HT1080 (cell line): ENCODE data around the gene ZNF70. TPM values are rescaled to one million over a fixed set of nuclear protein-coding genes. Genes with fewer than 3 reads are reported as not detected.
A peak's percentile ranks its signal among the peaks of the same experiment; 100 is the strongest.

Source experiments
- DNase-seq: peaks from one replicate; pipeline ENCODE4 v3.0.0-alpha.2; 2015; ENCODE audit warnings: low read depth
- total RNA-seq: library from RNA; depleted of rRNA; stranded (reverse); fragments of >200 nt; shearing (Covaris generic); gene quantifications from 2 replicates; pipeline ENCODE4 v1.2.3, GENCODE V29; 2014

ZNF70 gene
- total RNA-seq, 1 experiment from 2014 or later = 4.4 TPM

- no peak for DNase-seq
These were observed 28.8 kb upstream of the ZNF70 start for GRCh38 chr22:23779731-23780130.

DNA sequence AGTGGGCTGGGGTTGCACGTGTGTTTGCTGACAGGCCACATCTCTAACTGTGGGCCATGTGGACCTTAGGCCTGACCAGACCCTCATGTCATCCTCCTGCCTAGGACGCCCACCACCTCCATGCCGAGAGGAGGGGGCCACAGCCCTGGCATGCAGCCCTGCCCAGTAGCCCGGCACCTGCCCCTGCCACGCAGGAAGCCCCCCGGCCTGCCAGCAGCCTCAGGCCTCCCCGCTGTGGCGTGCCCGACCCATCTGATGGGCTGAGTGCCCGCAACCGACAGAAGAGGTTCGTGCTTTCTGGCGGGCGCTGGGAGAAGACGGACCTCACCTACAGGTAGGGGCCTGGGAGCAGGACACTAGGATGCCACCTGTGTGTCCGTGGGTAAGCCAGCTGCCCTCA is 28.2 kb upstream of the ZNF70 start:
- no peak for DNase-seq

- DNase-seq = no peak
These were observed 27.6 kb upstream of the ZNF70 start for GRCh38 chr22:23778577-23778900.

GRCh38 chr22:23777776-23778576 is 27.1 kb upstream of the ZNF70 start:
- no peak for DNase-seq

- no peak for DNase-seq
These were observed 25.0 kb upstream of the ZNF70 start for GRCh38 chr22:23775779-23776375.

- peak; percentile 28 for DNase-seq
These were observed 24.1 kb upstream of the ZNF70 start for GRCh38 chr22:23774922-23775436.

- no peak for DNase-seq
These were observed 23.4 kb upstream of the ZNF70 start for GRCh38 chr22:23774114-23774921.

GRCh38 chr22:23773483-23774113 is 22.7 kb upstream of the ZNF70 start:
- DNase-seq = no peak

DNA sequence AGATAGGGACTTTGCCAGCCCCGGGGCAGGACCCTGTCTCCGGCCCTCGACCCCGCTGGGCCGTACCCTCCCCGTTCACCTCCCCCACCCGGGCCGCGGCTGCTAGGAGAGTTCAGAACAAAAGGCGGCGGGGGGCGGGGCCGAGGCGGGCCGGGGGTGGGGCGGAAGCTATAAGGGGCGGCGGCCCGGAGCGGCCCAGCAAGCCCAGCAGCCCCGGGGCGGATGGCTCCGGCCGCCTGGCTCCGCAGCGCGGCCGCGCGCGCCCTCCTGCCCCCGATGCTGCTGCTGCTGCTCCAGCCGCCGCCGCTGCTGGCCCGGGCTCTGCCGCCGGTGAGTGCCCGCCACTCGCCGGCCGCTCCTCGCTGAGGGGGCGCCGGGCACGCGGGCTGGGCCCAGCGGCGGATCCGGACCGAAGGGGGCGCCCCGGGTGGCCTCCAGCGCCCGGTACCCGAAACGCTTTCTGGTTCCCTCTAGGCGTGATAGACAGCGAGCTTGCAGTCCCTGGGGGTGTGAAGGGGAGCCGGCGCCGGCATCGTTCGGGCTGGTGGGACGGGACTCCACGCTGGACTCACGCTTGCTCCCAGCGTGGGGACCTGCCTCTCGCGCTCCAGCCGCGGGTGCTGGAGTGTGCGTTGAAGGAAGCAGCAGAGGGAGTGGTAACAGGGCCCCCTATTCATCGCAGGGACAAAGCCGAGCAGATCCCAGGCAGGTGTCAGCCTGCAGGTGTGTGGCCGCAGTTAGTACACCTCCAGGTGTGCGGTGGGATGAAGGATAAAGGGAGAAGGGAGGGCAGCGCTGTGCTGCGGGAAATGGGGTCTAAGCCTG is 21.9 kb upstream of the ZNF70 start, which contains the start of gene MMP11:
Gene MMP11, plus strand, starts transcription at position 201 of the 825 bp plus-strand sequence. Its CDS starts 22 bp downstream, at position 223.
- DNase-seq = no peak

- DNase-seq = no peak
These were observed 21.4 kb upstream of the ZNF70 start for GRCh38 chr22:23772315-23772648.

DNA sequence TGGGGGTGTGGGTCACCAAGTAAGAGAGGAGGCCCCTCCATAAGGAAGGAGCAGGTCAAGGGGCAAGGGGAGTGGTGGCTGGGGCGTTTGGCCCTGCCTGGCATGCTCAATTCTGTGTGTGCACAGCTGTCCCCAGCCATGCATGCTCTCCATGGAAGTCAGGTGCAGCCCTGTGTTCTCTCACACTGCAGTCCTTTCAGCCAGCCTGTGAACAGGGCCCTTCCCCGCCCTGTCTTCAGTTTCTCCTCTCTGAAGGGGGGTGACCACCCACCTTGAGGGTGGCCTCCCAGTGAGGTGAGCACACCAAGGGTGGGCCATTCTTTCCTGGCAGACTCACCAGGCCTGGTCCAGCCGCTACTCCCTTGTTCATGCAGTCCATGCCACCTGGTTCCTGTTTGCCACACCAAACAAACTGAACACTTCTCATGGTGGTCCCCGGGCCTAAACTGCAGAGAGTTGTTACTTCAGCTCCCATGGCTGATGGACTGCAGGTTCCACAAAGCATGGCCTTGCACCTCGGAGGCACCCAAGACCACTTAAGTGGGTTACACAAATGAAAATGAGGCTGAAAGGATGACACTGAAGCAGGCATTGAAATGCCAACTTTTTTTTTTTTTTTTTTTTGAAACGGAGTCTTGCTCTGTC is 18.5 kb upstream of the ZNF70 start:
- no peak for DNase-seq

DNA sequence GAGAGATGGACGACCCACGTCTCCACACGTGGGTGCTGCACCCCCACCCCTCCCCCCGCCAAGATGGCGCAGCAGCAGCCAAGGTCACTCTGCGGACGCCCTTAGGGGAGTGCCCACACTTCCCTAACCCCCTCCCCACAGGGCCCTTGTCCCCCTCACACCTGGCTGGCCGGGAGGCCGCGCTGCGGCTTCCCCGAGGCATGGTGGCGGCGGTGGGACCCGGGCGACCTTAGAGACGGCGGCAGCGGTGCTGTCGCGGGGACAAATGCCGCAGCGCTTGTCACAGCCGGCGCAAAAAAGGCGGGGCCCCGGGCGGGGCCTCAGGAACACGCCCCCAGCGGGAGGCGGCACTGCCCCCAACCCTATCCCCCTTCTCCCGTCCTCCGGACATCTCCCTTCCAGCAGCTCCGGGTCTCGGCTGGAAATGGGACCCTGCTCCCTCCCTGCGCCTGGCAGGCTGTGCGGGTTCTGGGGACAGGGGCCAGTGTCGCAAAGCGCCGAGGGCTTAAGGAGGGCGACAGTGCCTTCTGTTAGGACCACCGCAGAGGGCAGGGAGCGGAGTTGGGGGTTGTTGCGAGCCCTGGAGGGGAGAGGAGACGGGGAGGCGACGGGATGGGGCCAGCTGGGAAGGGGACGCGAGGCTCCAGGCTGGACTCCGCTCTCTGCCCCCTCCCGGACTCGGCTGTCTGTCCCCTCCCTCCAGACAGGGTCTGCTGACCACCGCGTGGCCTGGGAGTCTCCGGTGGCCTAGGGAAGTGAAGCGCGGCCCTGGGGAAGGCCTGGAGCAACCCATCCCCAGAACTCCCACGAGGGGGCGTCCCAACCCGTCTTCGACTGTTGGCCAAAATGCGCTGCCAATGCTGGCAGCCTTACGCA is 17.0 kb upstream of the ZNF70 start, which contains the start of gene CHCHD10:
Gene CHCHD10, minus strand, starts transcription at position 300 of the 876 bp plus-strand sequence. Its CDS starts 98 bp downstream, at position 202.
- DNase-seq = no peak

DNA sequence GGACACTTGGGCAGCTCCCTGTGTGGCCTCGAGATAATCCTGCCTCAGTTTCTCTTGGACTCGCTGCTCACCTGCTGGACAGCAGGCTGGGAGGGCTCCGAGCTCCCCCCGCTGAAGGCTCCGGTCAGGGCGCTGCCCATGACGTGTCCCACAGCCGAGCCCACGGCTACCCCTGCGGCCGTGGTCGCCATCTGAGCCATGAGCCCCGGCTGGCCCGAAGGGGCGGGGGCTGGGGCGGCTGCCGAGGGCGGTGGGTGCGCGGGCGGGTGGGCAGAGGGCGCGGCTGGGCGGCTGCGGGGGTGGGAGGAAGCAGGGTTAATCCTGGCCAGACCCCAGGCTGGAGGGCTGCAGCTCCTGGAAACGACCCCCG is 16.4 kb upstream of the ZNF70 start:
- no peak for DNase-seq

- no peak for DNase-seq
These were observed 14.3 kb upstream of the ZNF70 start for GRCh38 chr22:23764899-23765881.

DNA sequence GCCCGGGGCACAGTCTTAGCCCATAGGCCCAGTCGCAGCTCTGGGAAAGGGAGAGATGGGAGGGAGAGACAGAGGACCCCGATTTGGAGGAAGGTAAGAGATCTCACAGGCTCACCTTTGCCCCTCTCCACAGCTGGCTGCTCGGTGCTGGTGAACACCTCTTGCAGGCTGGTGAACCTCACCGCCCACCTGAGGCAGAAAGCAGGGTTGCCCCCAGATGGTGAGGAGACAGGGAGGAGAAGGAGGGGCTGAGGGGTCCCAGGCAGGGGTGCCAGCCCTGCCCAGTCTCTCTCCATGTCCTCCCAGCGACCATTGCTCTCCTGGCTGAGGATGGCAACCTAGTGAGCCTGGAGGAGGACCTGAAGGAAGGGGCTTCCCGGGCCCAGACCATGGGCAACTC is 13.0 kb upstream of the ZNF70 start:
- no peak for DNase-seq

GRCh38 chr22:23763579-23763945 is 12.7 kb upstream of the ZNF70 start:
- DNase-seq = no peak

DNA sequence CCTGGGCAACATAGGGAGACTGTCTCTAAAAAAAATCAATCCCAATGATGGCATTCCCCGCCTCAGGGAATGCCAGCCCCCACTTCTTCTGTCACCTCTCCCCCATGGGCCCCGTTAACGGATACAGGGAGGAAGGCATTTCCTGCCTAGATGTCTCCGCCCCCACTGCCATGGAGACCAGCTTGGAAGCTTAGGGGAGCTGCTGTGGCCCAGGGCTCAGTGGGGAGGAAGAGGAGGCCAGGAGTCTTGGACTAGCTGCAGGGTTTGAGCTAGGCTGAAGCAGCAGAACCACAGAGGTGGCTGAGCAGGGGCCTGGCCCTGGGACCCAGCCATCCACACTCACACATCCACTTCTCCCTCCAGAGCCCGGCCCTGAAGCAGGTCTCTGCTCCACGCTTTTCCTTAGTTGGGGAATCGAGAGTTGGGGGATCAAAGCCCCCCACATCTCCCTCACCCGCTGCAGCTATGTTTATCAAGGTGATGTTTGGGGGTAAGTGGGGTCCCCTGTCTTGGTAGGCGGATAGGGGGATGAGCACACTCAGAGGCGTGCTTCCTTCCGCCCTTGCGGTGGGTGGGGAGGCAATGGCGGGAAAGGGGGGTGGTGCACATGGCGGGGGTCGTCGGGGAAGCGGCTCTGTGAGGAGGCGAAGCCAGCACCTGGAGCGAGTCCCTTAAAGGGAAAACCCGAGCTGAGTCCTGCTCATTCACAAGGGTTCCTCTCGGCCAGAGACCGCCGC is 12.1 kb upstream of the ZNF70 start, which contains the start of gene C22orf15:
Gene C22orf15, plus strand, starts transcription at position 149 of the 737 bp plus-strand sequence. Its CDS starts 317 bp downstream, at position 466.
- peak; percentile 30 for DNase-seq
